Thoracic aorta (tissue), 2 donors: ENCODE results near the gene ADAM15. TPM values are rescaled to one million over a fixed set of nuclear protein-coding genes. Genes with fewer than 3 reads are reported as not detected.

Experiments used
- ATAC-seq: fragments of 150-250 bp; one replicate; pipeline ENCODE4 v1.8.0; 2017; ENCODE audit warnings: low read depth; ENCODE audit not compliant: insufficient number of reproducible peaks, low FRiP score
- DNase-seq: peaks from one replicate; pipeline ENCODE4 v3.0.0-alpha.2; 2020; ENCODE audit warnings: low spot score
- H3K27ac ChIP-seq, 2 donors: fragments of 200-600 bp; sonication (generic); 1 replicate in 1 of 2; 2 replicates in 1 of 2; pipeline ENCODE4 v1.5.1; 2016; ENCODE audit warnings: mild to moderate bottlenecking in 2 of 2, moderate library complexity in 2 of 2
- H3K27me3 ChIP-seq: fragments of 200-600 bp; sonication (generic); replicated peaks from 2 replicates; pipeline ENCODE4 v1.6.0; 2016; ENCODE audit warnings: mild to moderate bottlenecking; ENCODE audit not compliant: insufficient read depth
- H3K36me3 ChIP-seq: fragments of 200-600 bp; sonication (generic); one replicate; pipeline ENCODE4 v1.5.1; 2016
- H3K4me1 ChIP-seq, 2 donors: fragments of 200-600 bp; sonication (generic); 1 replicate in 1 of 2; 2 replicates in 1 of 2; pipeline versions ENCODE4 v1.5.1 to v1.6.0; 2016; ENCODE audit warnings: low read depth in 2 of 2, mild to moderate bottlenecking in 1 of 2; ENCODE audit not compliant: control insufficient read depth in 1 of 2
- H3K4me3 ChIP-seq: fragments of 200-600 bp; sonication (generic); 2 replicates; pipeline ENCODE4 v1.5.1; 2016; ENCODE audit warnings: mild to moderate bottlenecking
- H3K9me3 ChIP-seq: fragments of 200-600 bp; sonication (generic); 2 replicates; pipeline ENCODE4 v1.5.1; 2016
- total RNA-seq, 2 donors: library from RNA; depleted of rRNA; stranded (reverse); fragments of >200 nt; gene quantifications; one replicate each; pipeline versions ENCODE4 v1.1.0 to v1.2.3, GENCODE V29; 2016
- TF ChIP-seq, protein P1 (sequence below): fragments of 200-600 bp; sonication (generic); IDR thresholded peaks from one replicate; pipeline ENCODE4 v1.5.1; 2019; ENCODE audit warnings: antibody characterized with exemption

Gene ADAM15
- total RNA-seq, 2 donors from 2014 or later: 119 to 144 TPM

DNA sequence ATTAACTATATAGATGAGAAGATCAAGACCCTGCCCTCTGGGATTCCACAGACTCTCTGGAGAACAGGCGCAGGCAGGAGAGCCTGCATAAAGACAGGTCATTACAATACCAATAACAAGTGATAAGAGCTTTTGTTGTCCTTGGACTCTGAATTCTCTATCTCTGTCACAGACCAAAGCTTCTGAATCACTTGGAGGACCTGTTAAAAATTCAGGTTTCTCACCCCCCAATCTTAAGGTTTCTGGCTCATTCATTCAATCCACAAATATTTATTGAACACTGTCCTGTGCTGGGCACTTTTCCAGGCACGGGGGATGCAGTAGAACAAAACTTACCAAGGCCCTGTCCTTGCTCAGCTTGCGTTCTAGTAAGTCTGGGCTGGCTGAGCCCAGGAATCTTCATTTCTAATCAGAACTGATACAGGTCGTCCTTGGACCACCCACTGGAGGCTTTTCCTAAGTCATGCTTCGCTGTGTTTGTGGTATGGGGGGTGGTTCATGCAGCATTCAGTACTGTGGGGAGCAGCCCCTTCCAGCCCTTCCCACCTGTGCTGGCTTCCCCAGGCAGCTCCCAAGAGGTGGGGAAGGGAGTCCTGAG, 13.8 kb downstream of the ADAM15 start:
- no peak for DNase-seq
- no peak overlapping the region for H3K27ac ChIP-seq
- peaks cover 4% of the 10 kb centered on the region for H3K36me3 ChIP-seq
- H3K27me3 ChIP-seq: no peaks in the 10 kb centered on the region
- ATAC-seq: no peak
- no peak overlapping the region for H3K4me3 ChIP-seq
- H3K4me1 ChIP-seq: peaks cover 18 to 35% of the 10 kb centered on the region in 2 donors
- H3K9me3 ChIP-seq: no peaks in the 10 kb centered on the region
- TF ChIP-seq, protein P1, sequence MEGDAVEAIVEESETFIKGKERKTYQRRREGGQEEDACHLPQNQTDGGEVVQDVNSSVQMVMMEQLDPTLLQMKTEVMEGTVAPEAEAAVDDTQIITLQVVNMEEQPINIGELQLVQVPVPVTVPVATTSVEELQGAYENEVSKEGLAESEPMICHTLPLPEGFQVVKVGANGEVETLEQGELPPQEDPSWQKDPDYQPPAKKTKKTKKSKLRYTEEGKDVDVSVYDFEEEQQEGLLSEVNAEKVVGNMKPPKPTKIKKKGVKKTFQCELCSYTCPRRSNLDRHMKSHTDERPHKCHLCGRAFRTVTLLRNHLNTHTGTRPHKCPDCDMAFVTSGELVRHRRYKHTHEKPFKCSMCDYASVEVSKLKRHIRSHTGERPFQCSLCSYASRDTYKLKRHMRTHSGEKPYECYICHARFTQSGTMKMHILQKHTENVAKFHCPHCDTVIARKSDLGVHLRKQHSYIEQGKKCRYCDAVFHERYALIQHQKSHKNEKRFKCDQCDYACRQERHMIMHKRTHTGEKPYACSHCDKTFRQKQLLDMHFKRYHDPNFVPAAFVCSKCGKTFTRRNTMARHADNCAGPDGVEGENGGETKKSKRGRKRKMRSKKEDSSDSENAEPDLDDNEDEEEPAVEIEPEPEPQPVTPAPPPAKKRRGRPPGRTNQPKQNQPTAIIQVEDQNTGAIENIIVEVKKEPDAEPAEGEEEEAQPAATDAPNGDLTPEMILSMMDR: no peak

DNA sequence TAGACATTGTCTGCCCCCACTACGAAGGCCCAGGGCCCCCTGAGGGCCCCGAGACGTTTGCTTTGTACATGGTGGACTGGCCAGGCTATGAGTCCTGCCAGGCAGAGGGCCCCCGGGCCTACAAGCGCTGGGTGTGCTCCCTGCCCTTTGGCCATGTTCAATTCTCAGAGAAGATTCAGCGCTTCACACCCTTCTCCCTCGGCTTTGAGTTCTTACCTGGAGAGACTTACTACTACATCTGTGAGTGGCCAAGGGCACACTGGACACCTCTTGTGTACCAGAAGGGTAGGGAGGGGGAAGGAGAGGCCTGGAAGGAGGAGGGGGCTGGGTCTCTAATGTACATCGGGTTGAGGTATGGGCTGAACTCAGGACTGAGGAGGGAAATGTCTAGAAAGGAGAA, 15.7 kb downstream of the ADAM15 start:
- H3K36me3 ChIP-seq: no peaks in the 10 kb centered on the region
- no peak overlapping the region for H3K4me3 ChIP-seq
- no peaks in the 10 kb centered on the region for H3K27me3 ChIP-seq
- ATAC-seq (no peak), DNase-seq (no peak)
- peaks cover 20 to 40% of the 10 kb centered on the region in 2 donors for H3K4me1 ChIP-seq
- H3K9me3 ChIP-seq: no peaks in the 10 kb centered on the region
- TF ChIP-seq, protein P1: no peak
- no peak overlapping the region for H3K27ac ChIP-seq

DNA sequence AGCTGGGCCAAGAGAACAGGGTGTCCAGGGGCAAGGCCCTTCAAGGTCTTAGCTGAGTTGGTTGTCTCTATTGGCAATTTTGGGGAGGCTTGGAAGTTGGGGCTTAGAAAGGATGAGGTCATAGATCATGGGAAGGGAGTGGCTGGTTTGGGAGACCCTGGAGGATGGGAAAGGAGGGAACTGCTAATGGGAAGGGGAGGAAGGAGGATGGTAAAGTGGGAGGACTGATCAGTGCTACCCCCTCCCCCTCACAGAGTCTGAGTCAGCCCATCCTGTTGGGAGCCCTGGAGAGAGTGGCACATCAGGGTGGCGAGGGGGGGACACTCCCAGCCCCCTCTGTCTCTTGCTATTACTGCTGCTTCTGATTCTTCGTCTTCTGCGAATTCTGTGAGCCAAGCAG, 17.5 kb downstream of the ADAM15 start:
- Histone ChIP-seq H3K27ac (no peak overlapping the region), H3K9me3 (no peaks in the 10 kb centered on the region), H3K27me3 (no peaks in the 10 kb centered on the region), H3K4me3 (no peak overlapping the region), H3K36me3 (no peaks in the 10 kb centered on the region), H3K4me1 (peaks cover 4 to 24% of the 10 kb centered on the region in 2 donors)
- TF ChIP-seq, protein P1: no peak
- DNase-seq: no peak
- ATAC-seq: no peak

DNA sequence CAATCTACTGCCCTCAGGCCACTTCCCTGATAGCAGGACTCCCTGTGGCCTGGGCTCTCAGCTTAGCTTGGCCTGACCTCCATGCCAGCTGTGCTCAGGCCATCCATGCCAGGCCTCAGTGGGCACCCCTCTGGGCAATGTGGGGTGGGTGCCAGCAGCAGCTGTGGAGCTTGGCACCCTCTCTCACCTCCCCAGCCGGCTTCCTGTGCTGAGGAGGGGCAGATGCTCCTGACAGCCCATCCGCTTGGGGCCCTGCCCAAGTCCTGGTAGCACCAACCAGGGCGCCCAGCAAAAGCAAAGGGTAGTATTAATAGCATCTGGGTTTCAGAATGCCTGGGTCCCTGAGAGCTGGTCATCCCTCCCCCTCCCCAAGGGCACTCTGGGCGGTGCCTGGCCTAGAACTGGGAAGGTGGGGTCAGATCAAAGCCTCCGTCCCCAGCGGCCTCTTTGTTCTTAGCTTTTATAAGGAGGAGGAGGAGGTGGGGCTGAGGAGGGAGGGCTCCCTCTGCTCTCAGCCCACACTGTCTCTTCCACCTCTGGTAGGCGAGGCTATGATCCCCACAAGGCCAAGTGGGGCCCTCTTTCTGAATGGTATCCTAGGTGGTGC, 18.5 kb downstream of the ADAM15 start:
- TF ChIP-seq, protein P1: no peak
- Histone ChIP-seq H3K9me3 (no peaks in the 10 kb centered on the region), H3K27me3 (no peaks in the 10 kb centered on the region), H3K27ac (no peak overlapping the region), H3K4me3 (no peak overlapping the region), H3K4me1 (peaks cover 4 to 16% of the 10 kb centered on the region in 2 donors), H3K36me3 (no peaks in the 10 kb centered on the region)
- DNase-seq: no peak
- ATAC-seq: no peak

DNA sequence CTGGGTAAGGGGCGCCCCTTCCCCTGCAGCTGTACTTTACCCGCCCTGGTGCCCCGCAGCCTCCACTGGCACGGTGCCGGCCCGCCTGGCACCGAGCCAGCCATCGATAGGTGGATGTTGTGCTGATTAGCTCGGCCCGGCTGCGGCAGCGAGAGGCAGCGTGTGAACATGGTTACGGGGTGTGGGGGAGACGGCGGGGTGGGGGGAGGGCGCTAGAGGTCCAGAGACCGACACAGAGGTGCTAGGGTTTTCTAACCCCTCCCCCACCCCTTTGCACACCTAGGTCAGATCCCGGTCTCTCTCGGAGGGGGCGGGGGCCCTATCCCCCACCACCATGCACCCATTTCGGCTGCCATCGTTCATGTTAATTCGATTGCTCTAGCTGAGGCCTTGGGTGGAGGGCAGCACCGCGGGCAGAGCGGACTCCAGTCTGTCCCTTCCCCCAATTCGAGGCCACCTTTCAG, 19.1 kb downstream of the ADAM15 start:
- ATAC-seq: no peak
- peaks cover 4 to 11% of the 10 kb centered on the region in 2 donors for H3K4me1 ChIP-seq
- no peak for DNase-seq
- no peaks in the 10 kb centered on the region for H3K9me3 ChIP-seq
- H3K27me3 ChIP-seq: no peaks in the 10 kb centered on the region
- TF ChIP-seq, protein P1: no peak
- H3K36me3 ChIP-seq: no peaks in the 10 kb centered on the region
- H3K4me3 ChIP-seq: peak overlapping the region; percentile 77
- no peak overlapping the region for H3K27ac ChIP-seq
